NCI-H1930 (cell line): ENCODE data around the gene PTPRD.

Experiments
- DNase-seq, 2 experiments: peaks; one replicate each; lab custom pipeline; 2025; lab: John Stamatoyannopoulos, UW

Gene PTPRD

DNA sequence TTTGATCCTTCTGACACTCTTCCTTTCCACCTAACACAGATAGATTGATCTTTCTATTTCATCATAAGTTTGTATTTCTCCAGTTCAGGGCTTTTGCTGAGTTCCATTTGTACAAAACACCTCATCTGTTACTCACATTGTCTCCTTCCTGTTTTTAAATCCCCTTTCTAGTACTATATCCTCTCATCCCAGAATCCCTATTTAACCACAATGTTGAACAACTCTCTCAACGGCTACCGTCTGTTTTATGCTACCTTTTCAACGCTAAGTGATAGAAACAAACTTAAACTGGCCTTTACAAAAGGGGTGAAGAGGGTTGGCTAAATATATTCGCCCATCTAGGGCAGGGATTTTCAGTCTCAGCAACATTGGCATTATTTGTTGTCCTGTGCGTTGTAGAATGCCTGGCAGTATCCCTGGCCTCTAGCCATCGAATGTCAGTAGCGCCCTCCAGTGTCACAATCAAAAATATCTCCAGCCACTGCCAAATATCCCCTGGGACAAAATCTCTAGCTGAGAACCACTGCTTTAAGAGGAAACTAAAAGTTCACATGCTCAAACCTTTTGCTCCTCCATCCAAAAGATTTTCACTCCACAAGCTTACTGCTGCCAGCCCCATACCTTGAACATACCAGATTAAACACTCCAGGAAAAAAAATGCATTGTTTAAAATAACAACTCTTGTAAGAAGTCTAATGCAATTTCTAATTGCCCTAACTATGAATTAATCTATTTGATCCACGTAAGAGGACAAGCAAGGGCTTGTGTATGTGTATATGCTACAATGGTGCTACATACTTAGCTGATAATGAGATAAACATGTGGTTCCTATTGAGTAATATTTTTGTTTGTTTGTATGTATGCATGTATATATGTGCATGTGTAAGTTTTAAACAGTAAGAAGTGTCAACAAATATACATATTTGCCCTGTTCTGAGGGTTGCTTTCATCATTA is 344.0 kb downstream of the PTPRD start:
- DNase-seq: peak; percentile 36 to 43

DNA sequence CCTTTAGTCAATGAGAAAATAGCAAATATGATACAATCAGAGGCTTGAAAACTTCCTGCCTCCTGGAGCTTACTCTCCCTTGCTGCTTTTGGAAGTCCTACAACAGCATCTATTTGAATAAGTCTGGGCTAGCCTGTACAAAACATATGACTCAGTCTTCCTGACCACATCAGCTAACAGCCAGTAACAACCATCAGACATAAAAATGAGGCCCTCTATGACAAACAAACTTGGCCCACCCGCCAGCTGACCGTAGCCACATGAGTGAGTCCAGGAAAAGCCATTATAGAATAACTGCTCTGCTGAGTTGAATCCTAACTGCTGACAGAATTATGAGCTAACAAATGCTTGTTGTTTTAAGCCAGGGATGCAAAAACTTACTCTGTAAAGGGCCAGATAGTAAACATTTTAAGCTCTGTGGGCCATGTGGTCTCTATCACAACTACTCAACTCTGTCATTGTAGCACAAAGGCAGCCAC is 347.6 kb downstream of the PTPRD start:
- no peak for DNase-seq

DNA sequence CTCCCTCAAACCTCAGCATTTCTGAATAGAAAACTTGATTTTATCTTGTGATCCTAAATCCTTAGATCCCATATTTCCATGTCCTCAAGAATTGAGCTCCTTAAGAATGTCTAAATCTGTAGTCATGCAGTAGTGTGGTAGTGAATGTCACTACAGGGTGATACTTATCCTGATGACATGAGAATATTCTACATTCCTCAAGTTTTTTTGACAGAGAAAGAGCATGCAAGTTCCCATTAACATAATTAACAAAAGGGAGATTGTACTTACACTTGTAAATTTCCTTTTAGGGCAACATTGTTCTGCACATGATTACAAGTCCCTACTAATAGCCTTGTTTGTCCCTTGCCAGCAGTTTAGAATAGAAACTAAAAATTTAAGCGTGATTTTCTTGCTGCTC is 352.3 kb downstream of the PTPRD start:
- DNase-seq: no peak

DNA sequence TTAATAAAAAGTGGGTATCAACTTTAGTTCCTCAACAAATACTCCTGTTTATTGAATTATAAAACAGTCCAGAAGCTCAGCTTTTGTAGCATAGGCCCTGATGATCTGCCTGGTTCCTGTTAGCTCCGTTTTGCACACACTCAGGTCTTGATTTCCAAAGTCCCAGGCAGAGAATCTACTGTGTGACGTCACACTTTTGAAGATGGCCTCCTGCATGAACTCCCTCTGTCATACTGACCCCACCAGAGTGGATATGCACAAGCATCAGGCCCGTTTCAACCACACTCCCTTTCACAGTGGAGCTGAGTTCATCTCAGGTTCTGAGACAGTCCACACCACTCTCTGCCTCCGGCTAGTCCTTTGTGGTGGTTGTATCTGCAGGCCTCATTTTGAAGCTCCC is 353.1 kb downstream of the PTPRD start:
- no peak for DNase-seq

DNA sequence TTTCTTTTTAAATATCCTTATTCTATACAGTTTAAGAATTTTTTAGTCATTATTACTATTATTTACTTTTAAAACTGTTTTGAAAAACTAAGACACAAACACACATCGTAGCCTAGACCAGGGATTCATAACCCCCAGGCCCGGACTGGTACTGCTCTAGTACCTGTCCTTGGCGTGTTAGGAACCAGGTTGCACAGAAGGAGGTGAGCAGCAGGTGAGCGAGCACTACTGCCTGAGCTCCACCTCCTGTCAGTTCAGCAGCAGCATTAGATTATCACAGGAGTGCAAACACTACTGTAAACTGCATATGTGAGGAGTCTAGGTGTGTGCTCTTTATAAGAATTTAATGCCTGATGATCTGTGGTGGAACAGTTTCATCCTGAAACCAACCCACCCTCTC is 357.0 kb downstream of the PTPRD start:
- no peak for DNase-seq

DNA sequence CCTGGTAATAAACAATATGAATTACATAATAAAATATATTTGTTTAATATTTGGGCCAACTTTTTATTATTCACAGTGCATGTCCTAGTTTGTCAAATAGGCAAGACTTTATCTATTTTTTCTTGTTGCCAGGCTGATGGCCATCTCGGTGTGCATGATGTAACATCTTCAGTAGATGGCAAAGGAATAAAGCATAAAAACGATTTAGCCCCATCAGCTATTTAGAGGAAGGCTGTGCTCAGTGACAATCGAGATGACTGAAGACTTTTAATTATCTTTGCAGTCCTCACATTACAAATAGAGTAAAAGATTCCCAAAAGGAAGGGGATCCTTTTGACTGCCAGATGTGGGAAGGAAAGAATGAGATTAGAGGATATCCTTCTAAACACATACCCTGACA is 358.5 kb downstream of the PTPRD start:
- peak in 1 of 2 experiments; percentile 65 for DNase-seq

DNA sequence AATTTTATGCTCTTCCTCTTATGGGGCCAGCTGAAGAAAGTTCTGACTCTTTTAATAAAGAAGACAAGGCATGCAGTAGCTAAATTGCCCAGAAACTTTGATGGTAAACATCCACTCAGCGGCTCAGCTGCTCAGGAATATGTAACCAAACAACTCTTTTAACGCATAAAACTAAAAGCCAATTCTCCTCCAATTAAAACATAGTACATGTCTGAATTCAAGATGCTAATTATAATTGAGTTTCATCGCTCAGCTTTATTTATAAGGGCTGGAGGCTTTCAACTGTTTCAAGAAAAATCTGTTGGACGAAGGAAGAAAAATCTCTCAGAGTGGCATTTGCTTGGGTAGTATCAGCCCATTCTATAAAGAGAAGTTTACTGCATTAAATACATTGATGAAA is 359.5 kb downstream of the PTPRD start:
- no peak for DNase-seq

DNA sequence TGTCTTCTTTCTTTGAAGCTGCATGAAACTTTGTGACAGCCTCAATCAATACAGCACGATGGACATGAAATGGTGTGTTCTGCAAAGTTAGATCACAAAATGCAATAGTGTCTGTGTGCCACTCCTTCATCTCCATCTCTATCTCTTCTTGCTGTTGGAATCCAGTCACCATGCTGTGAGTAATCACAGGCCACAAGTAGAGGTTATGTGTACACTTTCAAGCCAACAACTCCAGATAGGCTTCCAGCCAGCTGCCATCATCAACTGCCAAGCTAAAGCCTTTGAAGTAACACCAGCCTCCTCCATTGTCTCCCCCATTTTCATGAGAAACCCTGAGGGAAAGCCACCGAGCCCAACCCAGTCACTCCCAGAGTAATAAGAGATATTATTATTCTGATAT is 360.6 kb downstream of the PTPRD start:
- DNase-seq: peak; percentile 43 to 65

DNA sequence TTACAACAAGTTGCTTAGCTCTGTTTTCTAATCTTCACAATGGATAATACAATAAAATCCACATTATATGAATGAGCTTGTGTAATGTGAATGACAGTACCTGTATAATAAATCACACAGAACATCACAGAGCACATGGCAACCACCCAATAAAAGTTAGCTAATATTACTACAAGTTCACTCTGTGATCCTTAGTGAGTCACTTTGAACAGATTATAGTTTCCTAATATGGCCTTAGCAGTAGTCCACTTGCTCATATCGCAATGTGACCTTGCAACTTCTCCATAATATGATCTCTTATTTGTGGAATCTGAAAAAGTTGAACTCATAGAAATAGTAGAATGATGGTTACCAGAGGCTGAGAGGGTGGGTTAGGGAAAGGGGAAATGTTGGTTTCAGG is 361.3 kb downstream of the PTPRD start:
- no peak for DNase-seq

DNA sequence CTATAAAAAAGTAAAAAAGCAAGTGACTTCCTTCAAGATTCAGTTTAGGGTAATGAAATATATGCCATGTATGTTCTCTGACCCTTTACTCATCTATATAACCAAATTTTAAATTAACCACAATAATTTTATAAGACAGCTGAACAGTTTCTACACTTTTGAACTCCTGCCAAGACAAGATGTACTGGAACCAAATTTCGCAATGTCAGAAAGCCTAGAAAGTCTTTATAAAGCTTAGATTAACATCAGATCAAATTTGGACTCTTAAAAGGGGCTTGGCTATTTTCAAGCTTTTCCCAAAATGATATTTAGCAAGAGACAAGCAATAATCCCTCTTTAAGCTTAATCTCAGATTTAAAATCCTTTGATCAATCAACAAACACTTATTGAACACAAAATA is 362.6 kb downstream of the PTPRD start:
- no peak for DNase-seq

DNA sequence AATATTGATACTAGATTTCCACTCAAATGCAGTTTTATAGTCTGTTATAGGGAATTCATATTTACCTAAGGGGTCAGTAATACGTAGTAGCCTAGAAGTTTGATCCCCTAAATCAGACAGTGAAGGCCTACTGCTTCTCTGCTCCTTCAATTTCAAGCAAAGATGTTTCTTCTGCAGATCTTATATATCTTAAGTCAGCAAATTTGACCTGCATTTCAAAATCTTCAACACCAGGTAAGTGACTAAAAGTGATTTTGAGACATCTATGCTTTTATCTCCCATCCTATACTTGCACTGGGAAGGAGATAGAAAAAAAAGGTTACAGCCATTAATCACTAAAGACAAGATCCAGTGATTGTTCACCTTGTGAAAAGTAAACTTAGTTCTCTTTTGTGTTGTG is 363.9 kb downstream of the PTPRD start:
- DNase-seq: no peak

DNA sequence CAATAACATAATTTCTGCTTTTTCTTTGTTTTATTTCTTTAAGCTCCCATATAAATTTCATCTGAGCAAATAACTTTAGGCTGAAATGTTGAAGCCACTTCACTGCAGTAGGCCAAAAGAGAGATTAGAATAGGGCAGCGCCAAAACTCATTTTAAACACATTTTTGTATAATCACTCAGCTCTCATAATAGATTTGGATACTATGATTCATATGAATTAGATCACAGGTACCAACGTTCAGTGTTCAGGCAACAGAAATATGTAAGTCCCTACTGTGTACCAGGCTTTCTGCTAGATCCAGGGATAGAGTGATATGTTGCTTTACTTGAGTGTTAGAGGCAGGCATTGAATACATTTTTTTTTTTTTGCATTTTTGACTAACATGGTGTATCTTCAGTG is 370.5 kb downstream of the PTPRD start:
- DNase-seq: no peak

DNA sequence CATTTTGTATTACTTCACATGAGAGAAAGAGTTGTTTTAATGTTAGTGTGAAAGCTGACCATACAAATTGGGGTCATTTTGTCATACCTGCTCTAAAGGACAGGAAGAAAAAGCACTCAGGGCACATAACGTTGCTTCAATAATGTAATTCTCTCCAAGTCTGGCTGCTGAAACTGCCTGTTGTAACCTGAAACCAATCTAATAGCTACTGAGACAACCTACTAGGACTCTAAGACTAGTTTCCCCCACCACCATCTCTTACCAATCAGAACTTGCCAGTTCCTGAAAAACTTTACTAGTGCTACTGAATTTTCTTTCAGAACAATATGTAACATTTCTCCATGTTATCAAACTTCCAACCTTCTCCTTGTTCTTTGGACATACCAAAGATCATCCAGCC is 374.7 kb downstream of the PTPRD start:
- no peak for DNase-seq

DNA sequence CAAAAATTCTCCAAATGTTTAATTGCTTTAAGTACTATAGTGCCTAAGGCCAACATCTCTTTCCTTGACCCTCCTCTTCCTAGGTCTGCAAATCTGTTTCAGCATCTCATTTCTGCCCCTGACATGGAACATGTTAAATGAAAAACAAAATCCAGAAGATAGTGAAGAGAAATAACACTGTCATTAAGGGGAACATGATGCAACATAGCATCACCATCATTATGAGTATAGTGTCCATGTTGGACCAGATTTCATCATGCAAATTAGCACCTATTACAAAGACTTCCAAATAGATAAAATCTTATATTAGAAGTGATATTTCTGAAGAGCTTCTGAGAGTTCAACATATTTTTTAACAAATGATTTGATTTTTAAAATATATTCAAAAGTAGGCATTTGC is 375.2 kb downstream of the PTPRD start:
- DNase-seq: no peak

DNA sequence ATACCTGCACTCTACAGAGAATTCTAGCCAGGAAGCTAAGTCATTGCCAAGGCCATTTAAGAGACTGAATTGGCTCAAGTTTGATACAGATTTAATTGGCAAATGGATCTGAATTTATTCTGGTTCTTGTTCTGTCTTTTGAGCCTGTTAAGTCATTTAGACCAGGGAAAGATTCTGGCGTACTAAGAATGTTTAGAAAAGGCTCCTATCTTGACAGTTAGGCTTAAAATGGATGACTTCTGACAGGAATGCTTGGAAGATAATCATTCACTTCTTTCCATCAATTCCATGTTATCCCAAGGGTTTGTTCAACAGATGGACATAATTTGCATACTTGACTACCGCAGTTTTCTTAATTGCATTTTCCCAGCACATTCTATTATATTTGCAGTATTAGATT is 376.6 kb downstream of the PTPRD start:
- DNase-seq: no peak

DNA sequence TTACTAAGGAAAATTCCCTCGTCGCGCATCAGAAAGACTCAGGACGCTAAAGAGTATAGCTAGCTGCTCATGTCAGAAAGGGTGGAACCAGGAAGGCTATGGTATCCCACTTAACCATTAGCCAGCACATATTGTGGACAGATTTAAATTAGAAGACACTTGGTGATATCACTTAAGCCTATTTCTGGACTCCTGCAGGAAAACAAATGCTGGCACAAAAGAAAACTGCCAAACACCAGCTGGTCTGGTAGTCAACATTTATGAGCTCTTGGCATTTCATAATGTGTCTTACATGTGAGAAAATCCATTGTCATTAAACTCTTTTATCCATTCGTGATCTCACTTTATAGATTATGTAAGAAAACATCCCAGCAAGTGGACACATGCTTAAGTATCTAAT is 377.4 kb downstream of the PTPRD start:
- no peak for DNase-seq

DNA sequence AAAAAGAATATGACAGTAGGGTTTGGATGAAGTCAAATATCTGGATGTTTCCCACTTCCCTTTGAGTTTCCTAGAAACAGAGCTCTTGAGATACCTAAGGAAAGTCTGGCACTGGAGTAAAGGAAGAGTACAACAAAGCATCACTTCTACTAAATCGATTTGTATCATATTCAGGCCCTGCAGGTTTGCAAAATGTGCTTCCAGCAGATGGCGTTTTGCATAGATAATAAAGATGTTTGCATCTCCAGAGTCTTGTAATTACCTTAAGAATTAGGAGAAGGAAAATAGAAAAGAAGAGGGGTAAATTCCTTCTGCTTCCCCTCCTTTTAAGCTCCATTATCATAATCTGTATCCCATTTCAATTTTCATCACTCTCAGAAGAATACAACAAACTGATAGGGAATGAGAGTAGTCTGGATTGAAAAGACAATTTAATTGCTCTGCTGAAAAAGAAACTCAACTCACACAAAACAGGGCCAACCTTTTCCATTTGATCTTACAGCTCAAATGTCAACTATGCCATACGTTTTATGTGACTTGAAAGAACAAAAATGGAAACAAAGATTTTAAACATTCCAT is 380.4 kb downstream of the PTPRD start:
- DNase-seq: no peak

DNA sequence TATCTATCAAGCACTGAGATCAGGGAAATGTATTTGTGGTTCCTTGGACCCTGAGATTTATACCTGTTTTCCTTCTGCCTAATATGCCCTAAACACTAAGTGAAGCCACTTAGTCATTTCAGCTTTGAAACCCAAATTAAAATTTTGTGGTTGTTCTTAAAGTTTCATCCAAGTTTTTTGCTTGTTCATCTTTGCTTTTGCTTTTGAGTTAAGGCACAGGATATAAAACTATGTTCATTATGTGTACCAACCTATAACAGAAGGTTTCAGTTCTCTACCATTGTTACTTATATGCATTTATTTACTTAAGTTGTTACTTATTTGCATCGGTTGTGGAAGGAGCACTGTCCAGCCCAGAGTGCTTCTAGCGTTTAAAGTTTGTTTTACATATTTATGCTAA is 382.3 kb downstream of the PTPRD start:
- no peak for DNase-seq

DNA sequence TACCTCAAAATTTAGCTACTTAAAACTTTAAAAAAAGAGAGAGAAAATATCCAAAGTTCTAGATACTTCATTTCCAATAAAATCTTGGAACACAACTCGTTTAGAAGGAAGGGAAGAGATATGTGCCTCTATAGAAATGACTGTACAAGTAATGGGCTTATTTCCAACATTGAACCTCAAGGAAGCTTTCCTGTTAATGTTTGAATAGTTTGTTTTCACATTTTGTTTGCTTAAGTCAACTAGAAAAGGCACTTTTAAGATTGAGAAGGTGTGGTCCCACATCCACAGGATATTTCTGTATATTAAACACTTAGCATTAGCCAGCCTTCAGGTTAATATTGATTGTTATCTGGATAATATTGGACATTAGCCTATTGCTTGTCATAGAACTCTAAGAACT is 384.7 kb downstream of the PTPRD start:
- no peak for DNase-seq

DNA sequence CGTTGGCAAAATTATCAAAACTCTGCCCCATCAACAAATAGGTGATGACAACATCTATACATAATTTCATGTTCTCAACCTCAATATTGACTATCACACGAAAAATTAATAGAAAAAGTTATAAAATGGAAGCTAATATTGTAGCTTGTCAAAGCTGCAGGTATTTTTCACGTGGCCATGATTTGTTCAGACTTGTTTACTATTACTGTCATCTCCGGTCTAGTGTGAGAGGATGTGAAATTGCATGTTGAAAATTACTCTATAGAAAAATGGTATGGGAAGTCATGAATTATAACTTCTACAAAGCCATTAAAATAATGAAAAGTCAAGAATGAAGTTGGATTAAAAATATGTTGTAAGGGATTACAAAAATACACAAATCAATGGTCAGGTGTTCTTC is 385.8 kb downstream of the PTPRD start:
- DNase-seq: no peak

DNA sequence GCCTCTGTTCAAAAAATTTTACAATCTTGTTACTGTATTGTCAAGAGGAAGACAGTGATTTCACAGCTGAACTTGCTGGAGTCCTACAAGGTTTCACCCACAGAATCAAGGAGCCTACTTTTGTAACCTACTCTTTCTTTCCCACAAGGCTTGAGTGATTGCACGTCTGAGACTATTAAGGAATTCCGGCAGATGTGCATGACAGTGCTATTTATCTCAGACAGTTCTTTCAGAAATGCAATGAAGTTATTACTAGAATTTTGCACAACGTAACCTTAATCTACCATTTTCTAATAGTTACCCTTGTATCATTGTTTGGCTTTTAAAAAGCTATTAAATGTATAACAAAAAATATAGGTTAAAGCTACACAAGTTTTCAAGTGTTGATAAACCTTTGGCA is 400.1 kb downstream of the PTPRD start:
- no peak for DNase-seq

DNA sequence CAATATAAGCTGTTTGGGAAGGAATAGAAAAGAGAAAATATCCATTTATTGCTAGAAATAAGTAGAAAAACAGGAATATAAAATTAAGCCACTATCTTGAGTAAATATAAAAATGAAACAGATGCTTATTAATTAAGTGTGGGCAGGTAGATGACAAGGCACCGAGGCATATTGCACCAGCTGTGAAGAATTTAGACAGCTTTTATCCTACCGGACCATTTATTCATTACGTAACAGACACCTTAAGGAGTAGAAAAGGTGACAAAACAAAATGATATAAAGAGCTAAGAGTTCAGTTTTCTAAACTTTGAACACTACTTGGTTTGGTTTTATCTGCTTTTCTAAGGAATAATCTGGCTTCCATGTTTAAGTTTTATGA is 404.1 kb downstream of the PTPRD start:
- DNase-seq: no peak

DNA sequence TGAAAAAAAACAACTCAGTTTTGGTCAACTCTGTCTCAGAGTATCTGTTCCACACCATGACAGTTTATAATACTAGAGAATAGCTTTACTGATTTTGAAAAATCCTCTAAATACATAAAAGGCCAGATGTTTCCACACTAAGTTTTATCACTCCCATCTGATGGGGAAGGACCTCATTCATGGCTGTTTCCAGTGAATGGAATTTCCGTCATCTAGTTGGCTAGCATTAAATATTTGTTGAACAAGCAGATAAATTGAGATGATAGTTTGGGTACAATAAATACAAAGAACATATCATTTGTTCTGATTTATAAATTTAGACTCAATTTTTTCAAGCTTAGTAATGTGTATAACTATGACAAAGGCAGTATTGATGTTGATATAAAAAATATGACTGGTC is 408.5 kb downstream of the PTPRD start:
- DNase-seq: no peak

DNA sequence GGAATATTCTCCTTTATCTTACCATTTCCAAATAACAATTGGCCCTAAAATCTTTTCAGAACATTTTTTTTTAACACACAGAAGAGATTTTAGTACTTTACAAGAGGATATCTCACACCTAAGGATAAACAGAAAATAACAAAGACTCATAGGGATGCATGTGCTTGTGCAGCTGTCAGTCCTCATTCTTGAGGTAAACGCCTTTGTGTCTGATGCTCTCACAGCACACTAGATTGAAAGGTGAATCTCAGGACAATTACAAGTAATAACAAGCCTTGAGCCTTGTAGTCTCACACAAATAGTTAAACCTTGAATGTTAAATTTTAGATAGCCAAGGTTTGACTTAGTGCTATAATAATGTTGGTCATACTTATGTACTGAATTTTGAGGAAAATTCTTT is 439.2 kb downstream of the PTPRD start:
- DNase-seq: peak; percentile 68 to 84
